ENCODE measurements around the gene ENTPD2.

- TF ChIP-seq ELF4 (IDR thresholded peaks at IDR 0.05) (no peak), BHLHE40 (IDR thresholded peaks at IDR 0.05; ENCODE audit: borderline replicate concordance) (no peak), ZNF384 (IDR thresholded peaks at IDR 0.05) (no peak), SUZ12 (IDR thresholded peaks at IDR 0.05) (no peak), NFRKB (IDR thresholded peaks at IDR 0.05) (no peak), TARDBP (IDR thresholded peaks at IDR 0.05) (no peak), FOXM1 (IDR thresholded peaks at IDR 0.05; ENCODE audit: borderline replicate concordance) (no peak), FOXA1 (IDR thresholded peaks at IDR 0.05) (no peak)
Observed at GRCh38 chr9:137069508-137070091, 15.7 kb upstream of the ENTPD2 start.

All from HEK293T (cell line).